ENCODE data around the gene TMEM63A. TPM values are rescaled to one million over a fixed set of nuclear protein-coding genes. Genes with fewer than 3 reads are reported as not detected.

TMEM63A gene
- total RNA-seq, 1 donor, result 26.4 TPM

- no peak overlapping the region for H3K4me3 ChIP-seq (ENCODE audit: low read depth, low read length)
- peak; percentile 84 for DNase-seq (ENCODE audit: low read depth)
- TF ChIP-seq CTCF (IDR thresholded peaks at IDR 0.05; ENCODE audit: insufficient read depth, low read length), result peak; percentile 91
Measured at GRCh38 chr1:225845571-225846259, 36.5 kb downstream of the TMEM63A start.

- no peak overlapping the region for H3K4me3 ChIP-seq (ENCODE audit: low read depth, low read length)
- no peak for TF ChIP-seq CTCF (IDR thresholded peaks at IDR 0.05; ENCODE audit: insufficient read depth, low read length)
- no peak for DNase-seq (ENCODE audit: low read depth)
Measured at GRCh38 chr1:225845097-225845496, 37.1 kb downstream of the TMEM63A start.

GRCh38 chr1:225844236-225845061 lies 37.7 kb downstream of the TMEM63A start:
- no peak for TF ChIP-seq CTCF (IDR thresholded peaks at IDR 0.05; ENCODE audit: insufficient read depth, low read length)
- H3K4me3 ChIP-seq (ENCODE audit: low read depth, low read length), result no peak overlapping the region
- DNase-seq (ENCODE audit: low read depth), result no peak

GRCh38 chr1:225843426-225843795 lies 38.8 kb downstream of the TMEM63A start:
- TF ChIP-seq CTCF (IDR thresholded peaks at IDR 0.05; ENCODE audit: insufficient read depth, low read length), result no peak
- no peak for DNase-seq (ENCODE audit: low read depth)
- no peak overlapping the region for H3K4me3 ChIP-seq (ENCODE audit: low read depth, low read length)

- TF ChIP-seq CTCF (IDR thresholded peaks at IDR 0.05; ENCODE audit: insufficient read depth, low read length), result no peak
- DNase-seq (ENCODE audit: low read depth), result no peak
- no peak overlapping the region for H3K4me3 ChIP-seq (ENCODE audit: low read depth, low read length)
Measured at GRCh38 chr1:225842788-225843425, 39.3 kb downstream of the TMEM63A start.

GRCh38 chr1:225842074-225842473 lies 40.1 kb downstream of the TMEM63A start:
- no peak for DNase-seq (ENCODE audit: low read depth)
- TF ChIP-seq CTCF (IDR thresholded peaks at IDR 0.05; ENCODE audit: insufficient read depth, low read length), result no peak
- no peak overlapping the region for H3K4me3 ChIP-seq (ENCODE audit: low read depth, low read length)
